GM23248 (cell line): Measurements from ENCODE around the gene TAPT1.

Experiments used
- EZH2 ChIP-seq: fragments of 200-600 bp; sonication (generic); IDR thresholded peaks from 2 replicates; pipeline ENCODE4 v1.6.1; 2018; ENCODE audit warnings: antibody characterized with exemption, mild to moderate bottlenecking; ENCODE audit not compliant: insufficient read depth, poor library complexity, severe bottlenecking
- EZH2phosphoT487 ChIP-seq: fragments of 200-600 bp; sonication (generic); IDR thresholded peaks from 2 replicates; pipeline ENCODE4 v1.6.1; 2018; ENCODE audit warnings: antibody characterized with exemption, moderate library complexity, mild to moderate bottlenecking, low read depth; ENCODE audit not compliant: insufficient read depth

GRCh38 chr4:16257611-16258010 lies 31.3 kb upstream of the TAPT1 start:
- TF ChIP-seq EZH2 = no peak
- TF ChIP-seq EZH2phosphoT487 = no peak
